HG03097 (cell line): ENCODE results near the gene POLDIP3.
A peak's percentile ranks its signal among the peaks of the same experiment; 100 is the strongest.
"Not testable (repeated sequence)": the region's sequence is repeated elsewhere in the genome, so short reads cannot be mapped to it uniquely, and the experiment has no call there.

Experiments
- ATAC-seq: cut with Tn5 transposase; IDR thresholded peaks from one replicate; pipeline ENCODE4 v1.9.1; 2021; ENCODE audit not compliant: unreplicated experiment, low FRiP score

The POLDIP3 gene

DNA sequence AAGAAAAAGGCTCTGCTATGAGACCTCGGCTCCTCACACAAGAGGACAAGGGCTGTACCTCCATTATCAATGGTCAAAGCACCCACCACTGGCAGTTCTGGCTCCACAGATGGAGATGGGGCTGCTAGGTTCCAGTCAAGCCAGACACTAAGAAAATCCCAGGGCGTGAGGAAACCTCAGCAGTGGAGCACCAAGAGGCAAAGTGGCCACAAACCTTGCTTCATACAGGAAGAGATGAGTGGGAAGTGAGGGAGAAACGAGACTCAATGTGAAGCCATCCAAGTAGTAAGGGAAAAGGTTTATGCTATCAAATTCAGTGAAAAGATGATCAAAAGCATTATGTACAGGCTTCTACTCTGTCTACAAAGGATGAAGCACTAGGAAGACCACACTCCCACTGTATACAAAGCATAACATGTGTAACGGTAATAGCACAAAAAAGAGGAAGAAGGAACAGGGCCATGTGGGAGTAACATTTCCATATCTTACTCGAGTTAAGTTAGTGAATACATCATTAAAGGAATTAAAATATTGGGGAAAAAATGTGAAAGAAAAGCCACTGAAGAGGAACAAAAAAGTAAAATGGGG lies 27.0 kb downstream of the POLDIP3 start:
- ATAC-seq: no peak

DNA sequence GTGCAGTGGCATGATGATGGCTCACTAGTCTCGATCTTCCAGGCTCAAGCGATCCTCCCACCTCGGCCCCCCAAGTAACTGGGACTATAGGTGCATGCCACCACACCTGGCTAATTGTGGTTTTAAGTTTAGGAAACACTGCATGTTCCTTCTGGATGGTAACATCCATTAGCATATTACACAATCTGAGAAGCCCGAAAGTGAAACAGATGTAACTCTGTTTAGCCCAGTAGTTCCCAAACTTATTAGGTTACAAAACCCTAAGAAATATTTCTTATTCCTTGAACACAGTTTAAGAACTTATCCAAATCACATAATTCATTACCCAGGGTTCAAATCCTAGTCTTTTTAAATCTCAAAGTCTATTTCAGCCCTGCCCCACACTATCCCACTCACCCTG lies 28.3 kb downstream of the POLDIP3 start:
- ATAC-seq: no peak

DNA sequence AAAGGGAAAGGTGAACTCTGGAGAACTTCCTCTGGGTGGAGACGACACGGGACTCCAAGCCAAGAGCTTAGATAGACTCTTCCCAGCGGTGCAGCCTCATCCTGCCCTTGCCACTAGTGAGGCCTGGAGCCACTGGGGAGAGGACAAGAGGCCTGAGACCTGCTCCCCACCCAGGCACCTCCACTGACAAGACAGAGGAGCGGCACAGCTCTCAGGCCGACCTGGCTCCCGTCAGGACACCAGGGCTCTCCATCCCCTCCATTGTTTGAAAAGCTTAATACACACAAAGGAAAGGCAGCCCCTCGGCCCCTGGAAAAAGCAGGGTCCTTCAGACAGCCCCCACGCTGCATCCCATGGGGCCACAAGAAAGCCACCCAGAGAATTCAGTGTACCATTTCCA lies 29.6 kb downstream of the POLDIP3 start:
- ATAC-seq: no peak

DNA sequence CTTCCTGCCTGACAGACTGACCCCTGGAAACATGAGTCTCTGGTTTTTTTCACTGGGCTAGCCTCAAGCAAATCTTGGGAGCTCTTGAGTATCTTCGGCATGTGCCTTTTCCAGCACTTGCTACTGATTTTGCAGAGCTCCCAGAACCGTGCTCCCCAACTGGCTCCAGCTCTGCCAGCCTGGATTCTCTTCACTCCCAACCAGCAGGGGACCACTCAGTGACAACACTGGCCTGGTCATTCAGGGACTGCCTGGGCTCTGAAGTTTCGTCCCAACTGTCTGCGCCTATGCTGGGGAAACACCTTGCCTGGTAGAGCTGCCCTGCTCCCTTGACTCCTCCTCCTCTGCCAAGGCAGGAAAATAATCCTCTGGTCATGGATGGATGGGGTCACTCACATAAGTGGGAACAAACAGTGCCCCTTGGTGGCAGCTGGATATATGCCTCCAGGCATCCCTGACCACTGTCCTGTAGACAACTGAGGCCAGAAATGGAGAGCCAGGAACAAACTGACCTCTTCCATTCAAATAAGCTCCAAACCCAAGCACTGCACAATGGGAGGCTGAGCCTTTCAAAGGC lies 30.2 kb downstream of the POLDIP3 start:
- no peak for ATAC-seq

DNA sequence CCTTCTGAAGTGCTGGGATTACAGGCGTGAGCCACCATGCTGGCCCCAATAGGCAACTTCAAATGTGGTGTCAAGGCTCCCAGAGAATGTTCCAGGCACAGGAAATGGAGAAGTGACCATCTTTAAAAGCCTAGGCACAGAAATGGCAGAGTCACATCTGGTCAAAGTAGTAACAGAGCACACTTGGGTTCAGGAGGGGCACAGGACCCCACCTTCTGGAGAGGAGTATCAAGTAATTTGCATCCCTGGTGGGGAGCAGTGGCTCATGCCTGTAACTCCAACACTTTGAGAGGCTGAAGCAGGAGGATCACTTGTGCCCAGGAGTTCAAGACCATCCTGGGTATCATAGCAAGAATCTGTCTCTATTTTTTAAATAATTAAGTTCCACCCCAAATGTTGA lies 31.7 kb downstream of the POLDIP3 start:
- no peak for ATAC-seq

DNA sequence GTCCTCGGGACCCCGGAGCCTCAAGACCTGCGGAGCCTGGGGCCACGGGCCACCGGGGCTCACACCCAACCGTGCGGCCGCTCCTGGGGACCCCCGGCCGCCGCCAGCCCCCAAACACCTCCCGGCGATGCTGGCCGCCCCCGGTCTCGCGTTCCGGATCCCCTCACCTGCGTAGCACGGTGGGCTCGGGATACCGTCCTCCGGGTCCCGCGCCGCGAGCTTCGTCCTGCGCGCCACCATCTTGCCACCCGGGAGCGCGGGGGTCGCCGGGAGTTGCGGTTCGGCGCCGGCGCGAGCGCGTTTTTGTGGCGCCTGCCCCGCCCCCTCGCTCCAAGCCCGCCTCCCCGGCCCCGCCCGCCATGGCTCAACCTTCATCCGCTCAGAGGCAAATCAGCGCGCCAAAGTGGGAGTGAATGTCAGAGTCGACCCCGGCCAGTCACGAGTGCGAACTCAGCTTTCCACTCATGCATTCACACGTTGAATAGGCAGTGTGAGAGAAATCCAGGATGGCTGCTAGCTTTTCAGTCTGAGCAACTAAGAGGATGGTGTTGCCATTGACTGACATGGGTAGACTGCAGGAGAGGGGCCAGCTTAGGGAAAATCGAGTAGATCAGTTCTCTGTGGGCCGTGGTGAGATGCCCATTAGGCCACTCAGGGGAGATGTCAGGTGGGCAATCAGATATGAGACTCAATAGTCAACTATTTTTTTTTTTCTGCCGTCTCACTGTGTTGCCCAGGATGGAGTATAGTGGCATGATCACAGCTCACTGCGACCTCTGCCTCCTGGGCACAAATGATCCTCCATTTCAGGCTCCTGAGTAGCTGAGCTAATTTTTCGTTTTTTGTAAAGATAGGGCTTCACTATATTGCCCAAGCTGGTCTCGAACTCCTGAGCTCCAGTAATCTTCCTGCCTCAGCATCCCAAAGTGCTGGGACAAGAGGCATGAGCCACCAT lies 32.6 kb downstream of the POLDIP3 start:
- ATAC-seq: peak; percentile 46

DNA sequence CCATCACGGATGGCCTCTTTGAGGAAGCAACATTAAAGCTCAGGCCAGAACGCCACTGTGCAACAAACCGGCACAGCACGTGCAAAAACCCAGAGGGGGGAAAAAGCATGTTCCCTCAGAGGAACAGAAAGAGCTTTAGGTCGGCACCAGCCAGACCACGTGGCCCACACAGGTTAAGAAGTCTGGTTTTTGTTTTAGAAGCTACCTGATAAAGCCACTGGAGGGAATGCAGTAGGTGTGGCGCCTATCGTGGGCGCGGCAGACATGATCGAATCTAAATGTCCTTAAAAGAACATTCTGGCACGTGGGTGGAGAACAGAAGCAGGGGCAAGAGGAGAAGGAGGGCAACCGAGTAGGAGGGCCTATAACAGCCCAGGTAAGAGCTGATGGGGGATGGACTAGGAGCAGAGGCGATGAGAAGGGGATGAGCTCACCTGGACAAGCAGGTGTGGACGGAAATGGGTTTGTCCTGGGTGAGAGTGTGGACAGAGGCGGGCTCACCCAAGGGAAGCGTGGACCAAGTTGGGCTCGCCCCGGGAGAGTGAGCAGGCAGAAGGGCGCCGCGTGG lies 33.4 kb downstream of the POLDIP3 start:
- peak; percentile 26 for ATAC-seq

DNA sequence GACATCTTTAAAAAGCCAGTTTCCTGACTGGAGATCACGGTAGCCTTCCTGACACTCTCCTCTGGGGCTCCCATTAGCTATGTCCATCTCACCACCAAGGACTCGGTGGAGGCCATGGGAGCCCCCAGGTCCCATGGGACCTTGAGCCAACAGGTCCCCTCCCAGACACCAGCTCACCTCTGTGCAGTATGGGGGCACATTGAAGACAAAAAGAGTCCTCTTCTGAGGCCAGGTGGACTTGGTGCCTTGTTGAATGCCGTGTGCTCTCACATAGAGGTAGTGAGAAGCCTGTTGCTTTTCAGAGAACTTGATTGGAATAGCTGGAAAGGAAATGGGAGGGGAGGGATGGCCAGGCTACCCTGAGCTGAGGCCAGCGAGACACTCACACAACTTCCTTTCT lies 34.6 kb downstream of the POLDIP3 start:
- ATAC-seq: not testable (repeated sequence)

DNA sequence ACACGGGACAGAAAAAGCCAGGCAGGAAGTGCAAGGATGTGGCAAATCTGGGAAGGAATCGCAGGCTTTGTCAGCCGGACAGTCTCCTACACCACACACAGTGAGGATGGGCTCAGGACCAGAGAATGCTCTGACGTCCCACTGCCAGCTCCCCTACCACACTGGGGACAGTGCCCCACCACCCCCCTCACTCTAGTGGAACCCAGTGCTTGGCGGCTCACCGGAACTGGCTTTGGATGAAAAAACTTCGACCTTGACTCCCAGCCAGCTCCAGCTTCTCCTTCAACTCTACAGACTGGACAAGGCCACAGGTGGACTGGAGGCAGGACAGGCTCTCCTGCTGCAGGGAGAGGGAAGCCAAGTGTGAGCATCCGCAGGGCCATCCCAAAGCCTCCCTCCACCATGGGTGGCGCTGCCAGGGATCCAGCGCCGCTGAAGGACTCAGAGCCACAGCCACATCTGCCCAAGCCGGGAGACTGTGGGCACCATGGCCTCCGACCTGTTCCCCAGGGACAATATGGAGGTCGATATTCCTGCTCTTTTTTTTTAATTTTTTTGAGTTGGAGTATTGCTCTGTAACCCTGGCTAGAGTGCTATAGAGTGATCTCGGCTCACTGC lies 37.0 kb downstream of the POLDIP3 start:
- ATAC-seq: no peak

DNA sequence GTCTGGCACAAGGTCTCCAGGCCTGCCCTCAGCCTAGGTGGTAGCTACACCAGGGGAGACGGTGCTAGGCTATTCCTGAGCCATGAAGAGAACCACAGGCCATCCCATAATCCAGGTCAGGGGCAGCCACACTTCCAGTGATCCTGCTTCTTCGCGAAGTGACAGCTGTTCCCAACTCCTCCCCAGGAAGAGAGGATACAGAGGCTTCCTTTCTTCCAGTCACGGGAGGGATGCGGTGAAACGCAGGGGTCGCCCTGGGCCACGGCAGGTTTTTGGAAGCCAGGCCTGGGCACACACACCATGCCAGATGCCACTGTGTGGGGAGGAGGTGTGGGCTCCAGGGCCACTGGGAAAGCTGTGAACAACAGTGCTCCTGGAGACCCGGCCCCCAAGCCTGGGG lies 37.5 kb downstream of the POLDIP3 start:
- ATAC-seq: not testable (repeated sequence)

DNA sequence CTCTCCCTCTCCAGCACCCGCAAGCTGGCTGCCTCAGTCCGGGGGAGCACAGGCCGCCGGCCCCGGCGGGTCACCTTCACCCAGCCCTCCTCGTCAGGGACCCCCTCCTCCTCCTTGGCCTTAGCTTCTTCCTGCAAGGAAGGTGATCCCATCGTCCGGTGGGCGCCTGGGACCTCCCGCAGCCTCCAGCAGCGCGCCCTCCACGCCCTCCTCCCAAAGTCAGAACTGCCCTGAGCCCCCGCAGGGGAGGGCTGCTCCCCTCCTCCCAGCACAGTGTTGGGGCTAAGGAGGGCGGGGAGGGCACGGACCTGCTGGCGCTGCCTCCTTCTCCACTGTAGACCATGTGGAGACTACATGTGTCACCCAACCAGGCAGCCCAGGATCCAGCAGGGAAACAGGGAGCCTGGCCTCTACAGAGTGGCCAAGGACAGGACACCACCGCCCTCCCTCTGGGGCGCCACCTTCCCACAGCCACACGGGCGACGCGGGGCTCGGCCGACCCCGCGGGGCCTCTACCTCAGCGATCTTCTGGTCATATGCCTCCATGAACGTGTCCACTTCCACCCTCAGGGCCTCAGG lies 38.6 kb downstream of the POLDIP3 start:
- ATAC-seq: not testable (repeated sequence)

DNA sequence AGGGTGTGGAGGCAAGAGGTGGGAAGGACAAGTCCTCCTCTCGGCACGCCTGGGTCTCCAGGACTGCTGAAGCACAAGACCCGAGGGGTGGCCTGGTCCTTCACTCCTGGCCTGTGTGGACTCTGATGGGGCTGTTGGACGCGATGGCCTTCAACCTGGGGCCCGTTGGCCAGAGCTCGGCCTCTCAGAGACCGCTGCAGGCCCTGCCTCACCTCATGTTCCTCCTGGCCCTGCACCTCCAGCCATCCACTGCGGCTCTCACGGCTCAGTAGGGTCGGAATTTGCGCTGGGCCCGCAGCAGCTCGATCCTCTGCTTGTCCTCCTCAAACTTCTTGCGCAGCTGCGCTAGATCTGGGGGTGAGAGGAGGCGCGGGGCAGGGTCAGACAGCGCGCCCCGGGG lies 40.2 kb downstream of the POLDIP3 start:
- ATAC-seq: not testable (repeated sequence)

DNA sequence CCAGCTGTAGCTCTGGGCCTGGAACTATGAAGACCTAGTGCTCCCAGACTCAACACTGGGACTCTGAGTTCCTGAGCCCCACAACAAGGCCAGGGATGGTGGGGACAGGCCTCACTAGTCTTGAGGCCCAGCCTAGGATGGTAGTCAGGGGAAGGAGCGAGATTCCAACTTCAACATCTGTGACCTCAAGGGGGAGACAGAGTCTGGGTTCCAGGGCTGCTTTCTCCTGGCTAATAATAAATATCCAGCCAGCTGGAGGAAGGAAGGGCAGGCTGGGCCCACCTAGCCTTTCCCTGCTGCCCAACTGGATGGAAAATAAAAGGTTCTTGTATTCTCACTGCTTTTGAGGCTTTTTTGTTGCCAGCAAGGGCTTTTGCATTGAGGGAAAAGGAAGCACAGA lies 40.6 kb downstream of the POLDIP3 start:
- ATAC-seq: not testable (repeated sequence)

DNA sequence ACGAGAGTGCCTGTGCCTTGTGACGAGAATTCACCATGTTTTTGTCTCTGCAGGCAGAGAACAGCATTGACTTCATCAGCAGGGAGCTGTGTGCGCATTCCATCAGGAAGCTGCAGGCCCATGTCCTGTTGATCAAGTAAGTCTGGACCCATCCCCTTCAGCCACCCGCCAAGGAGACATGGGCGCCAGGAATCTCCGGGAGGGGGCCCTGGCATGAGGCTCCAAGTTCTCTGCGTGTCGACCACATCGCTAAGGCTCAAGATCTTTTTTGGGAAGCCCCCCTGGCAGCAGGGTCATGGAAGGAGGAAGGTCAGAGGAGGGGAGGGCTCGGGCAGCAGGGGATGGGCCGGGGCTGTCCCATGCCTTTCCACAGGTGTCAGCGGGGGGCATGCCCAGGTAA lies 43.6 kb downstream of the POLDIP3 start:
- not testable (repeated sequence) for ATAC-seq

DNA sequence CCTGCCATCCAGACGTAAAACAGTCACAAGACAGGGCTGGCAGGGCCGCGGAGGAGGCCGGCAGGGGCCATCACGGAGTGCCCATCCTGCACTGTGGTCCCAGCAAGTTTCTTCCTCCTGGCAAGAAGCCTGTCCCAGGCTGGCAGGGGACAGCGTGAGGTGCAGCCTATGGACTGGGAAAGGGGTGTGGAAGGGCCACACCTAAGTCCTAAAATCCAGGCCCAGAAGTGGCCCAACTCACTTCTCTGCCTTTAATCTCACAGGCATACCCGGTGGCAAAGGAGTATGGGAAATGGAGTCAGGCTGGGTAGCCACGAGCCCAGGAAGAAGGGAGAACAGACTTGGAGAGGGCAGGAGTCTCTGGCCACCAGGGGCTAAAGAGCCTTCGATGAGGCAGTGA lies 44.1 kb downstream of the POLDIP3 start:
- not testable (repeated sequence) for ATAC-seq

DNA sequence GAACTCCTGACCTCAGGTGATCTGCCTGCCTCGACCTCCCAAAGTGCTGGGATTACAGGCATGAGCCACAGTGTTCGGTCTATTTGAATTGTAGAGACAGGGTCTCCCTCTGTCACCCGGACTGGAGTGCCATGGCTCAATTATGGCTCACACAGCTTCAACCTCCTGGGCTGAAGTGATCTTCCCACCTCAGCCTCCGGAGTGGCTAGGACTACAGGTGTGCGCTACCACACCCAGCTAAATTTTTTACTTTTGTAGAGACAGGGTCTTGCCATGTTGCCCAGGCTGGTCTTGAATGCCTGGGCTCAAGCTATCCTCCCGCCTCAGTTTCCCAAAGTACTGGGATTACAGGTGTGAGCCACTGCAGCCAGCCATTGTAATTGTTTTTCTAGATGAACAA lies 46.7 kb downstream of the POLDIP3 start:
- ATAC-seq: not testable (repeated sequence)

DNA sequence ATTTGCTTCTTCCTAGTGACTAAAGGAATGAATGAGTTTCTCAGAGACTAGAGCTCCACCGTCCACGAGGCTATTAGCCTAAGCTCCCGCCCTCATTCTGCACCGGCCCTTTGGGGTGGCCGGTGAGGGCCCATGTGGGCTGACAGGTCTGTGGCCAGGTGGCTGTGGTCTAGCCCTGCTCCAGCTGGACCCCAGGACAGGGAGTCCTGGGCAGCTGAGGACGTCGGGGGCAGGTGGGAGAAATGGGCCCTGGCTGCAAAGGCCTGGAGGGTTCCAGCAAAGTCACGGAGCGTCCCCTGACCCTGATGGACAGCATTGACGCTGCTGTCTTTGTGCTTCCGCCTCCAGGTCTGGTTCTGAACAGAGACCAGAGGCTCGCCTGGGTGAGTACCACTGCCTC lies 48.7 kb downstream of the POLDIP3 start:
- no peak for ATAC-seq

DNA sequence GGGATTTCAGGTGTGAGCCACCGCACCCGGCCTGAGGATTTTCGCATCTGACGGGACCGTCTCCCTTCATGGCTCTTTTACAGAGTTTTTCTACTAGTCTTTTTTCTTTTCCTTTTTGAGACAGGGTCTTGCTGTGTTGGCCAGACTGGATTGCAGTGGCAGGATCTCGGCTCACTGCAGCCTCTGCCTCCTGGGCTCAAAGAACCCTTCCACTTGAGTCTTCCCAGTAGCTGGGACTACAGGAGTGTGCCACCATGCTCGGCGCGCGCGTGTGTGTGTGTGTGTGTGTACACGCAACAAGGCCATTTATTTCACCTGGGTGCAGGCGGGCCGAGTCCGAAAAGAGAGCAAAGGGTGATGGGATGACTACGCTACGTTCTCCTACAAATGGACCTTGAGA lies 50.0 kb downstream of the POLDIP3 start:
- ATAC-seq: no peak

DNA sequence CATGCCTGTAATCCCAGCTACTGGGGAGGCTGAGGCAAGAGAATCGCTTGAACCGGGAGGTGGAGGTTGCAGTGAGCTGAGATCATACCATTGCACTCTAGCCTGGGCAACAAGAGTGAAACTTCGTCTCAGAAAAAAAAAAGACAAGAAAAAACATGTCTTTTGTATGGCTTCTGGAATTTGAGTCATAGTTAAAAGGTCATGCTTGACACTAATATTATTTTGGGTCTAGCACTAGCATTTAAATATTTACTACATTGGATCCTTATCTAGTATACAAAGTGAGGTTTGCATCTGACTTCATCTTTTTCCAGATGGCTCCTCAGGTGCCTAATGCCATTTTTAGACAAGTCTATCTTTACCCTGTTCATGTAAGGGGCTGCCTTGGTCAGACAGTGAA lies 50.7 kb downstream of the POLDIP3 start:
- ATAC-seq: not testable (repeated sequence)

DNA sequence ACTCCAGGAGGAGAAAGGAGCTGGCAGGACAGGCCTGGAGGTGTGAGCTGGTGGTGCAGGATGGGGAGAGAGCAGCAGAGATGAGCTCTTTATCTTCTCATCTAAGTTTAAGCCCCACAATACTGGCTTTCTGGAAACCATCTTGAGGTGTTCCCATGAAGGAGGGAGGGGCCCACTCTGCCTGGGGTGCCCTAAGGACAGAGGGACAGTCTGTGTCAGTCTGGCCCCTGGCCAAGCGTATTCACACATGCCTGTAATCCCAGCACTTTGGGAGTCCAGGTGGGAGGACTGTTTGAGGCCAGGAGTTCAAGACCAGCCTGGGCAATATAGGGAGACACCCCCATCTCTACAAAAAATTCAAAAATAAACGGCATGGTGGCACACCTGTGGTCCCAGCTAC lies 52.0 kb downstream of the POLDIP3 start:
- ATAC-seq: no peak

DNA sequence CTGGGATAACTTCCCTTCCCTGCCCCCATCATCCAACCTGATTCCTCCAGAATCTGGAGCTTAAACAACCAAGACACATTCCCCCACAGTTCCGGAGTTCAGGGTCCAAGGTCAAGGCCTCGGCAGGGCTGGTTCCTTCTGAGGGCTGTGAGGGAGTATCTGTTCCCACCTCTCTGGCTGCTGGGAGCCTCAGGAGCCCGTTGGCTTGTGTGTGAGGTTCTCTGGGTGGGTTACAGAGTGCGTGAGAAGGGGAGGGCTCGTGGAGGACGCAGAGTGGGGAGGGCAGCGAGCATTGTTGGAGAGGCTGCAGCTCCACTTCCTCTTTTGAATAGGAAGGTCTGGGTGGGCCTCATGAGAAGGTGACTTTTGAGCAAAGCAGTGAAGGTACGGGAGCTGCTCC lies 52.4 kb downstream of the POLDIP3 start:
- ATAC-seq: no peak
